ENCODE data around the gene FBLL1.
"Not testable (repeated sequence)": the region's sequence is repeated elsewhere in the genome, so short reads cannot be mapped to it uniquely, and the experiment has no call there.

- not testable (repeated sequence) for TF ChIP-seq CTCF (optimal IDR thresholded peaks at IDR 0.05 in 1 of 3, IDR thresholded peaks at IDR 0.05 in 1 of 3, conservative IDR thresholded peaks at IDR 0.05 in 1 of 3; ENCODE audit: extremely low read depth in 1 of 3, insufficient read depth in 2 of 3, low read length in 3 of 3); EZH2 (IDR thresholded peaks at IDR 0.05; ENCODE audit: low read length)
These were observed 45.1 kb downstream of the FBLL1 start for GRCh38 chr5:168574156-168574555.

Data from keratinocyte (primary cell).